HEK293 (cell line): ENCODE results near the gene KRTAP5-4.
"Not testable (repeated sequence)": the region's sequence is repeated elsewhere in the genome, so short reads cannot be mapped to it uniquely, and the experiment has no call there.

Source experiments
- REPIN1 ChIP-seq: fragments of 450-650 bp; formaldehyde crosslinking; IDR thresholded peaks from 2 replicates; pipeline ENCODE4 v1.5.1; 2017; ENCODE audit warnings: missing biosample characterization, missing genetic modification characterization, low read depth
- ZNF175 ChIP-seq: fragments of 450-650 bp; formaldehyde crosslinking; IDR thresholded peaks from 2 replicates; pipeline ENCODE4 v1.5.1; 2016; ENCODE audit warnings: missing biosample characterization, missing genetic modification characterization
- ZNF214 ChIP-seq: fragments of 450-650 bp; formaldehyde crosslinking; IDR thresholded peaks from 2 replicates; pipeline ENCODE4 v1.5.1; 2017; ENCODE audit warnings: missing biosample characterization, mild to moderate bottlenecking, missing genetic modification characterization, borderline replicate concordance
- ZNF341 ChIP-seq: fragments of 450-650 bp; formaldehyde crosslinking; IDR thresholded peaks from 2 replicates; pipeline ENCODE4; 2016; ENCODE audit warnings: low read depth, missing biosample characterization, missing genetic modification characterization
- ZNF366 ChIP-seq: fragments of 450-650 bp; formaldehyde crosslinking; conservative IDR thresholded peaks from 2 replicates; pipeline ENCODE4 v1.5.1; 2016; ENCODE audit warnings: missing biosample characterization, missing genetic modification characterization
- TF ChIP-seq, protein P1 (sequence below): sonication (generic); formaldehyde crosslinking; IDR thresholded peaks from 2 replicates; pipeline ENCODE4 v1.8.1; 2022; ENCODE audit warnings: mild to moderate bottlenecking, moderate library complexity, missing genetic modification reagents
- TF ChIP-seq, protein P2 (sequence below): fragments of 450-650 bp; formaldehyde crosslinking; IDR thresholded peaks from 2 replicates; pipeline ENCODE4 v1.5.1; 2016; ENCODE audit warnings: missing biosample characterization, missing genetic modification characterization

DNA sequence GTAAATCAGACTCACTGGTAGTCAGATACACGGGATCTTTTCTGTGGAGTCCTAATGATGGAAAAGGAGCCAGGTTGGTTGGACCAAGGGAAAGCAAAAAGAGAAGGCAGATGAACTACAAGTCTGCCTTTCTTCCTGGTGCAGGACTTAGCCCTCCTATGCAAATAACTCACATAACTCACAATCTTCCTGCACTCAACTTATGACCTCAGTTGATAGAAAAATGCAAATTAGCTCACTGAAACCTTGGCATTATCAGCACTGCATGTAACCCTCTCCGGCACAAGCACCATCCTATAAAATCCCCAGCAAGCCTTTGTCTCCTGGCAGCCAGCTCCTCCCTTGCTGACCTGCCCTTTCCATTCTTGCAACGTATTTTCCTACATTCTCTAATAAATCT is 20.3 kb downstream of the KRTAP5-4 start:
- TF ChIP-seq ZNF175; ZNF214; ZNF366; ZNF341 (tag by site-specific recombination); REPIN1 (tag by site-specific recombination): not testable (repeated sequence)
- TF ChIP-seq, protein P1, sequence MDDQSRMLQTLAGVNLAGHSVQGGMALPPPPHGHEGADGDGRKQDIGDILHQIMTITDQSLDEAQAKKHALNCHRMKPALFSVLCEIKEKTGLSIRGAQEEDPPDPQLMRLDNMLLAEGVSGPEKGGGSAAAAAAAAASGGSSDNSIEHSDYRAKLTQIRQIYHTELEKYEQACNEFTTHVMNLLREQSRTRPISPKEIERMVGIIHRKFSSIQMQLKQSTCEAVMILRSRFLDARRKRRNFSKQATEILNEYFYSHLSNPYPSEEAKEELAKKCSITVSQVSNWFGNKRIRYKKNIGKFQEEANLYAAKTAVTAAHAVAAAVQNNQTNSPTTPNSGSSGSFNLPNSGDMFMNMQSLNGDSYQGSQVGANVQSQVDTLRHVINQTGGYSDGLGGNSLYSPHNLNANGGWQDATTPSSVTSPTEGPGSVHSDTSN (CRISPR knock-in tag) = not testable (repeated sequence)
- TF ChIP-seq, protein P2, sequence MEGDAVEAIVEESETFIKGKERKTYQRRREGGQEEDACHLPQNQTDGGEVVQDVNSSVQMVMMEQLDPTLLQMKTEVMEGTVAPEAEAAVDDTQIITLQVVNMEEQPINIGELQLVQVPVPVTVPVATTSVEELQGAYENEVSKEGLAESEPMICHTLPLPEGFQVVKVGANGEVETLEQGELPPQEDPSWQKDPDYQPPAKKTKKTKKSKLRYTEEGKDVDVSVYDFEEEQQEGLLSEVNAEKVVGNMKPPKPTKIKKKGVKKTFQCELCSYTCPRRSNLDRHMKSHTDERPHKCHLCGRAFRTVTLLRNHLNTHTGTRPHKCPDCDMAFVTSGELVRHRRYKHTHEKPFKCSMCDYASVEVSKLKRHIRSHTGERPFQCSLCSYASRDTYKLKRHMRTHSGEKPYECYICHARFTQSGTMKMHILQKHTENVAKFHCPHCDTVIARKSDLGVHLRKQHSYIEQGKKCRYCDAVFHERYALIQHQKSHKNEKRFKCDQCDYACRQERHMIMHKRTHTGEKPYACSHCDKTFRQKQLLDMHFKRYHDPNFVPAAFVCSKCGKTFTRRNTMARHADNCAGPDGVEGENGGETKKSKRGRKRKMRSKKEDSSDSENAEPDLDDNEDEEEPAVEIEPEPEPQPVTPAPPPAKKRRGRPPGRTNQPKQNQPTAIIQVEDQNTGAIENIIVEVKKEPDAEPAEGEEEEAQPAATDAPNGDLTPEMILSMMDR (tag by site-specific recombination) = not testable (repeated sequence)
